Head of caudate nucleus (tissue), 42 donors: ENCODE results near the gene ADCY9.

Source experiments
- DNase-seq, 42 donors: peaks; one replicate each; pipeline versions ENCODE4 v3.0.0 to v3.0.0-alpha.2; 2020 to 2021; ENCODE audit warnings: mixed read lengths in 7 of 42
- intact Hi-C: fragments of 100-400 bp; cut with DNase I; formaldehyde crosslinking; loops from one replicate; pipeline ENCODE4 v1.15.0; 2022

The ADCY9 gene

GRCh38 chr16:4101421-4102219, 14.6 kb downstream of the ADCY9 start:
- DNase-seq, result peak in 2 of 42 donors; percentile 0 to 7
- intact Hi-C loops, result no loop called here

- DNase-seq, result peak in 1 of 42 donors; percentile 13
- intact Hi-C loops, result no loop called here
Measured at GRCh38 chr16:4098501-4098900, 17.7 kb downstream of the ADCY9 start.

- peak in 2 of 42 donors; percentile 3 to 22 for DNase-seq
- intact Hi-C loops, result no loop called here
Measured at GRCh38 chr16:4097826-4098240, 18.4 kb downstream of the ADCY9 start.

GRCh38 chr16:4096509-4096908, 19.7 kb downstream of the ADCY9 start:
- no peak for DNase-seq
- intact Hi-C loops, result no loop called here

GRCh38 chr16:4094127-4094773, 22.0 kb downstream of the ADCY9 start:
- DNase-seq, result peak in 1 of 42 donors; percentile 38
- intact Hi-C loops, result no loop called here

GRCh38 chr16:4093495-4094126, 22.6 kb downstream of the ADCY9 start:
- peak in 1 of 42 donors; percentile 41 for DNase-seq
- intact Hi-C loops, result no loop called here

- peak in 2 of 42 donors; percentile 21 to 46 for DNase-seq
- intact Hi-C loops, result no loop called here
Measured at GRCh38 chr16:4092547-4093265, 23.5 kb downstream of the ADCY9 start.

GRCh38 chr16:4091240-4092012, 24.8 kb downstream of the ADCY9 start:
- intact Hi-C loops, result no loop called here
- DNase-seq, result peak in 25 of 42 donors; percentile 19 to 77 (median 54)

GRCh38 chr16:4090351-4090851, 25.8 kb downstream of the ADCY9 start:
- DNase-seq, result peak in 1 of 42 donors; percentile 46

GRCh38 chr16:4089811-4090301, 26.4 kb downstream of the ADCY9 start:
- intact Hi-C loops, result no loop called here
- peak in 1 of 42 donors; percentile 39 for DNase-seq

More at GRCh38 chr16:4090351-4090851, 25.8 kb downstream of the ADCY9 start:
- intact Hi-C loops, result no loop called here

GRCh38 chr16:4089251-4089810, 26.9 kb downstream of the ADCY9 start:
- peak in 1 of 42 donors; percentile 27 for DNase-seq
- intact Hi-C loops, result no loop called here

GRCh38 chr16:4087990-4088577, 28.2 kb downstream of the ADCY9 start:
- intact Hi-C loops, result no loop called here
- DNase-seq, result peak in 2 of 42 donors; percentile 6 to 18

- DNase-seq, result peak in 2 of 42 donors; percentile 12 to 25
- intact Hi-C loops, result no loop called here
Measured at GRCh38 chr16:4087099-4087885, 28.9 kb downstream of the ADCY9 start.

- intact Hi-C loops, result no loop called here
- peak in 3 of 42 donors; percentile 32 to 41 (median 35) for DNase-seq
Measured at GRCh38 chr16:4086153-4086552, 30.1 kb downstream of the ADCY9 start.

GRCh38 chr16:4085405-4085970, 30.8 kb downstream of the ADCY9 start:
- intact Hi-C loops, result no loop called here
- DNase-seq, result peak in 3 of 42 donors; percentile 23 to 33 (median 31)

- DNase-seq, result peak in 3 of 42 donors; percentile 5 to 13 (median 6)
- intact Hi-C loops, result no loop called here
Measured at GRCh38 chr16:4083347-4083870, 32.8 kb downstream of the ADCY9 start.
